Activated CD4-positive, alpha-beta T cell treated with anti-CD3 and anti-CD28 coated beads for 36 hours (primary cell): ENCODE measurements around the gene HCK. TPM values are rescaled to one million over a fixed set of nuclear protein-coding genes. Genes with fewer than 3 reads are reported as not detected.

ENCODE experiments used
- ATAC-seq: fragments of 200-7000 bp; cut with Tn5 transposase; one replicate; pipeline ENCODE4 v1.10.0; 2021; ENCODE audit warnings: mild to moderate bottlenecking, moderate library complexity
- CTCF ChIA-PET: fragments of 350-600 bp; sonication (Branson Sonifier 250); formaldehyde crosslinking; loops from one replicate; lab custom pipeline; 2021; ENCODE audit warnings: antibody characterized with exemption; lab: Charles Lee
- POLR2A ChIA-PET: fragments of 350-600 bp; sonication (Branson Sonifier 250); formaldehyde crosslinking; loops from one replicate; lab custom pipeline; 2021; ENCODE audit warnings: antibody characterized with exemption, inconsistent platforms; lab: Charles Lee
- DNase-seq: peaks from one replicate; pipeline ENCODE4 v3.0.0-alpha.2; 2020
- H3K27ac Mint-ChIP-seq: one replicate; pipeline ENCODE4 v1.8.0; 2021; ENCODE audit warnings: mixed read lengths
- H3K27me3 Mint-ChIP-seq: one replicate; pipeline ENCODE4 v1.8.0; 2021; ENCODE audit warnings: mixed read lengths
- H3K36me3 Mint-ChIP-seq: one replicate; pipeline ENCODE4 v1.8.0; 2021; ENCODE audit warnings: low read depth, mixed read lengths
- H3K4me1 Mint-ChIP-seq: one replicate; pipeline ENCODE4 v1.8.0; 2021; ENCODE audit warnings: mixed read lengths
- H3K4me3 Mint-ChIP-seq: one replicate; pipeline ENCODE4 v1.8.0; 2021; ENCODE audit warnings: mild to moderate bottlenecking, moderate library complexity, mixed read lengths
- H3K9me3 Mint-ChIP-seq: one replicate; pipeline ENCODE4 v1.8.0; 2021; ENCODE audit warnings: low read depth, mixed read lengths
- intact Hi-C, 2 experiments: fragments of 100-400 bp; cut with DNase I in 1 of 2; cut with micrococcal nuclease in 1 of 2; formaldehyde crosslinking; loops; one replicate each; pipeline versions ENCODE4 v1.14.2 to v1.15.1; 2022 to 2024; cut with DNase I, micrococcal nuclease
- total RNA-seq, 2 experiments: library from RNA; stranded (reverse); gene quantifications; one replicate each; pipeline ENCODE4 v1.2.3, GENCODE V29; 2021

Gene HCK
- total RNA-seq, 2 experiments from 2014 or later: not detected

DNA sequence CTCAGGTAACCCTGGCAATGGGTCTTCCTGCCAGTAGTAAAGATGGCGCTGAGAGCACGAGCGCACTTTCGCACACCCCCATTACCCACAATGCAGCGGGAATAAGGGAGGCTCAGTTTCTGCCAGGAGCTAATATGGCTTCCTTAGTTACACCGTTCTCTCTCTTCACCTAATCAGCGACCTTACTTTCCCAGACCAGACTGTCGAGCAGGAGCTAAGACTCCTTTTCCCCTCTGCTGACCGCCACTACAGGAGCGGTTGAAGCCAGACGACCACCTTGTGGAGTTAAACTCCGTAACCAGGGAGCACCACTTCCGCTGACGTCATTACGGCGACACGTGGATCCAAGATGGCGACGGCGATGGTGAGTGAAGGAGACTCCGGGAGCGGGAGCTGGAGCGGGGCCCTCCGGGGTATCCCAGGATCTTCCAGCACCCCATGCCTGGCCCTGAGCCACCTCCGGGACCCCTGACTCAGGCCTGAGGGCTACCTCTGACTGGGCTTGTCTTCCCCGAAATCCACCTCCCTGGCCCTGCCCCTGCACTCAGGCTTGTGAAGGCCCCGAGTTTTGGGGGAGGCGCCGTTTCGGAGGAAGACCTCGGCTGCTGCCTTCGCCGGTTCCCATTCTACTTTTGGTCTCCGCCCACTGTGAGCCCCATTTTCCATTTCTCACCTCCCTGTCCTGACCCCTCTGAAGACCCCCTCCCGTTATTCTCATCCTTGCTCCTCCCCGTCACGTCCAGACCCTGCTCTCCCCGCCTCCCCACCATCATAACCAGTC lies 57.5 kb downstream of the HCK start, which contains the start of gene TM9SF4:
TM9SF4 (plus strand) TSS at position 323 of the 781 bp plus-strand sequence; CDS start at position 350, 27 bp downstream.
- no peaks in the 10 kb centered on the region for H3K27me3 Mint-ChIP-seq
- intact Hi-C loops: loop anchor here (1.0 to 10.0 kb wide), 9 partner anchors 98 to 1885 kb away; partner anchors contain the start of genes PLAGL2 (in 2 of the 2), POFUT1 (in 2 of the 2), ASXL1 (in 1 of the 2) and KIF3B (in 1 of the 2)
- ChIA-PET CTCF (interaction anchor here (0.6 to 1.7 kb wide), 7 partner anchors 10 to 286 kb away, joined by 3 to 7 read pairs (median 4); no protein-coding TSS in a partner anchor), POLR2A (interaction anchor here (0.5 to 0.8 kb wide), 2 partner anchors 96 to 244 kb away, joined by 3 to 4 read pairs; no protein-coding TSS in a partner anchor)
- ATAC-seq: peak; percentile 88
- H3K4me3 Mint-ChIP-seq: peak within 1 kb of the TSS; percentile 97
- peak; percentile 93 for DNase-seq
- peaks cover 34% of the 10 kb centered on the region for H3K4me1 Mint-ChIP-seq
- no peaks in the 10 kb centered on the region for H3K9me3 Mint-ChIP-seq
- H3K27ac Mint-ChIP-seq: peak within 1 kb of the TSS; percentile 99
- peaks cover 9% of the 10 kb centered on the region for H3K36me3 Mint-ChIP-seq

DNA sequence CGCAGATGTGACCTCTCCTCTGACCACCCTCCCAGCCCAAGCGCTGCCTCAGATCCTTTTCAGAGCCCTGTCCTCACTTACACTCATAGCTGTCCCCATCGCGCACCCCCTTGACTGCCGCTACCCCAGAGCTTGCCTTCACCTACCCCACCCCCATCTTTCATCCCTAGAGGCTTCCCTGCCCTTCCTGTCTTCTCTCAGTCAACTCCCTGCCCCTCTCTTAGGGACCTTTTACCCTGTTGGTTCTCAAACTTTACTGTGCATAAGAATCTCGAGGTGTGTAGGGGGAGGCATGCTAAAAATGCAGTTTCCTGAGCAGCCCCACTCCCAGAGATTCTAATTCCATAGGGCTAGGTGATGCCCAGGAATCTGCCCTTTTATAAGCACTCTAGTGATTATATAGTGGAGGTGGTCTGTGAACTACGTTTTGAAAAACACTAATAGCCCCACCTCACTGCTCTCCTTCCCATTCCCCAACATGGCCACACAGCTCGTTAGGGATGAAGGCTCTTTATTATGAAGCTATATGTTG lies 58.2 kb downstream of the HCK start:
- POLR2A ChIA-PET: interaction anchor here (0.5 to 0.8 kb wide), 2 partner anchors 95 to 244 kb away, joined by 3 to 4 read pairs; no protein-coding TSS in a partner anchor
- no peaks in the 10 kb centered on the region for H3K9me3 Mint-ChIP-seq
- H3K36me3 Mint-ChIP-seq: peaks cover 12% of the 10 kb centered on the region
- peak overlapping the region; percentile 97 for H3K4me3 Mint-ChIP-seq
- intact Hi-C loops: no loop called here
- peak overlapping the region; percentile 99 for H3K27ac Mint-ChIP-seq
- CTCF ChIA-PET: interaction anchor here (0.5 to 1.7 kb wide), 6 partner anchors 9 to 227 kb away, joined by 3 to 7 read pairs (median 5); no protein-coding TSS in a partner anchor
- no peak for DNase-seq
- ATAC-seq: no peak
- H3K27me3 Mint-ChIP-seq: no peaks in the 10 kb centered on the region
- peaks cover 39% of the 10 kb centered on the region for H3K4me1 Mint-ChIP-seq

DNA sequence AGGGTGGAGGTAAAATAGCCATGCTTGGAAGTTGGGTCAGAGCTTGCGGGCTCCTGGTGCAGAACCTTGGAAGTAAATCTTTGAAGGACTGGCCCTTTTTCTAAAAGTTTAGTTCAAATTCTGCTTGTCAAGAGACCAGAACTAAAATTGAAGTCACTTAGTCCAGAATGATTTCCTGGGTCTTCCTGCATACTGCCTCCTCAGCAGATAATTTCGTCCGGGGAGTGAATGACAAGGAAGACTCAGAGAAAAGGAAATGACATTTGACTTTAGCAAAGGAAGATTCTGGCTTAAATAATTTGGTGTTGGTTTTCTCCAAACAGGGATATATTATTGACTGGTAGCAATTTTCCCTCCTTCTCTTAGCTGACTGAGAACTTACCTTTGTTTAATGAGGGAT lies 58.7 kb downstream of the HCK start:
- H3K9me3 Mint-ChIP-seq: no peaks in the 10 kb centered on the region
- peak overlapping the region; percentile 99 for H3K27ac Mint-ChIP-seq
- ChIA-PET CTCF (interaction anchor here (0.5 to 1.4 kb wide), 6 partner anchors 9 to 227 kb away, joined by 3 to 6 read pairs (median 4); no protein-coding TSS in a partner anchor), POLR2A (no interaction called here)
- no peak for DNase-seq
- peak overlapping the region; percentile 97 for H3K4me3 Mint-ChIP-seq
- ATAC-seq: no peak
- H3K27me3 Mint-ChIP-seq: no peaks in the 10 kb centered on the region
- intact Hi-C loops: no loop called here
- H3K4me1 Mint-ChIP-seq: peaks cover 42% of the 10 kb centered on the region
- H3K36me3 Mint-ChIP-seq: peaks cover 15% of the 10 kb centered on the region

DNA sequence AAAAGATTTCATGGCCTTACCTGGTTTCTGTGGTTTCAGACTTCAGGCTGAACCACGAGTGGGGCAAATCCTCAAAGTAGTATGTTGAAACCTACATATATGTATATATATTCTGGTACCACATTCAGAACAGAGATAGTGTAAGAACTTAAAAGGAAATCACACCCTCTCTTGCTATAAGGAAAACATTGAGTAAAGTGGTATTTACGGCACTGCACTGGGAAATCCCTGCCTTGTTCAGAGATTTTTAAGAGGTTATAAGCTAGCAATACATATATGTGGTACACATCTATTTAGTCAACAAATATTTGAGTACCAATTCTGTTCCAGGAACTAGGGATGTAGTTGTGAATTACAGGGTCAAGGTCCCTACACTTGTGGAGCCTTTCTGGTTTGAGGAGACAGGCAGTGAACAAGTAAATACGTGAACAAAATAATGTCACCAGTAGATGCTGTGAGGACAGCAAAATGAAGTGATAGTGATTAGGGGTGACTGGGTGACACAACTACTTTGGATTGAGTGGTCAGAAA lies 59.2 kb downstream of the HCK start:
- DNase-seq (no peak), ATAC-seq (no peak)
- peaks cover 44% of the 10 kb centered on the region for H3K4me1 Mint-ChIP-seq
- POLR2A ChIA-PET: no interaction called here
- H3K27me3 Mint-ChIP-seq: no peaks in the 10 kb centered on the region
- no peaks in the 10 kb centered on the region for H3K9me3 Mint-ChIP-seq
- intact Hi-C loops: no loop called here
- peak overlapping the region; percentile 97 for H3K4me3 Mint-ChIP-seq
- peaks cover 15% of the 10 kb centered on the region for H3K36me3 Mint-ChIP-seq
- H3K27ac Mint-ChIP-seq: peak overlapping the region; percentile 99
- CTCF ChIA-PET: interaction anchor here (0.7 to 1.2 kb wide), 3 partner anchors 13 to 226 kb away, joined by 3 to 5 read pairs (median 3); no protein-coding TSS in a partner anchor

DNA sequence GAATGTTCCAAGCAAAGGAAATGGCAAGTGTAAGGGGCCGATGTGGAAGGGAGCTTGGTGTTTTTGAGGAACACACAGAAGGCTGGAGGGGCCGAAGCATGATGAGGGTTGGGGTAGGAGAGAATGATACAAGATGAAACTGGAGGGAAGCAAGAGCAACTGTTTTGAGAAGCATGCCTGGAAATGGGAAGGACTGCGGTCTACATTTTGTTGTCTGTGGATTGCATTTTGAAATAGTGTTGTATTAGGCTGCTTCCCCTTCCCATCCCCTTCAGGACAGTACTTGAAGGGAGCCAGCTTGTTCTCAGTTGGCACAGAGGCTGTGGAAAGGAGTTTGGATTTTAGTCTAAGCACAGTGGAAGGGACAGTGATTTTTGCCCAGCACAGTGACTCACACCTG lies 59.7 kb downstream of the HCK start:
- no peak for ATAC-seq
- ChIA-PET CTCF (interaction anchor here (0.6 to 1.2 kb wide), 2 partner anchors 12 to 81 kb away, joined by 3 to 4 read pairs; no protein-coding TSS in a partner anchor), POLR2A (interaction anchor here (0.6 to 0.7 kb wide), 2 partner anchors 29 to 94 kb away, joined by 3 read pairs; no protein-coding TSS in a partner anchor)
- no peak for DNase-seq
- H3K27ac Mint-ChIP-seq: peak overlapping the region; percentile 58
- H3K4me3 Mint-ChIP-seq: peak overlapping the region; percentile 2
- intact Hi-C loops: no loop called here
- H3K27me3 Mint-ChIP-seq: no peaks in the 10 kb centered on the region
- no peaks in the 10 kb centered on the region for H3K9me3 Mint-ChIP-seq
- H3K4me1 Mint-ChIP-seq: peaks cover 49% of the 10 kb centered on the region
- H3K36me3 Mint-ChIP-seq: peaks cover 15% of the 10 kb centered on the region

DNA sequence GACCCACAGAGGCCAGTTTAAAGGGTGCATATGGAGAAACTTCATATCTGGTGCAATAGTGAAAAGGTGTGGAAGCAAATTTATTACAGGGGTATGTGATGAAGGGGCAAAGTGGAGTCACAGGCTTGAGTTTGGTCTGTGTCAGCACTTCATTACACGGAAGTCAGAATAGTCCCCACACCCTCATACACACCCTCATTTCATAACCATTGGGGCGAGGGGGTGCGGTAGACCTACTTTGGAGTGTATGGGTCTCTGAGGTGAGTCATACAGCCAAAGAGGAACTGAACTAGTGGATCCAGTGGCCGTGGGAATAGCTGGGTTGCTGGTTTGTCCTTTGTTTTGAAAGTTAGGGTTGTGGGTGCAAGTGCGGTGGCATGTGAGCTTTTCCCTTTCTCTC lies 60.8 kb downstream of the HCK start:
- Mint-ChIP-seq H3K4me3 (no peak overlapping the region), H3K4me1 (peaks cover 57% of the 10 kb centered on the region), H3K27ac (peak overlapping the region; percentile 7), H3K9me3 (no peaks in the 10 kb centered on the region), H3K27me3 (no peaks in the 10 kb centered on the region), H3K36me3 (peaks cover 15% of the 10 kb centered on the region)
- ATAC-seq (no peak), DNase-seq (peak; percentile 15)
- intact Hi-C loops: no loop called here
- ChIA-PET CTCF (interaction anchor here (0.7 kb wide), 1 partner anchor 38 kb away, joined by 3 read pairs; no protein-coding TSS in a partner anchor), POLR2A (no interaction called here)

DNA sequence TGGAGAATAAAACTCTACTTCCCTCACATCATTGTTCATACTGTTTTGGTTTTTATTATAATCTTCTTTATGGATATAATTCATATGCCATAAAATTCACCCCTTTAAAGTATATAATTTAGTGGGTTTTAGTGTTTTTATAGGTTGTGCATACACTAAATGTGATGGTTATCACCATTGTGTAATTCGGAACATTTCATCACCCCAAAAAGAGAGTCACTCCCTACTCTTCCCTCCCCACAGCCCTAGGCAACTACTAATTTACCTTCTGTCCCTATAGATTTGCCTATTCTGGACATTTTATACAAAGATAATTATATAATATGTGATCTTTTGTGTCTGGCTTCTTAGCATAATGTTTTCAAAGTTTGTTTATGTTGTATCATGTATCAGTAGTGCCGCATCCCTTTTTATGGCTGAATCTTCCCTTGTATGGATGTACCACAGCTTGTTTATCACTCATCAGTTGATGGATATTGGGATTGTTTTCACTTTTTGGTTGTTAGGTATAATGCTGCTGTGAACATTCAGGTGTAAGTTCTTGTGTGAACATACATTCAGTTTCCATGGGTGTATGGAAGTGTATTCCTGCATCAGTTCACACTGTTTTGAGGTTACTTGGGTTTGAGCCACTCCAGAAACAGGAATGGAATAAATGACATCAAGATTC lies 61.7 kb downstream of the HCK start:
- Mint-ChIP-seq H3K9me3 (no peaks in the 10 kb centered on the region), H3K4me1 (peaks cover 57% of the 10 kb centered on the region), H3K36me3 (peaks cover 15% of the 10 kb centered on the region), H3K27ac (no peak overlapping the region), H3K27me3 (no peaks in the 10 kb centered on the region), H3K4me3 (no peak overlapping the region)
- ChIA-PET CTCF (interaction anchor here (0.7 kb wide), 1 partner anchor 38 kb away, joined by 3 read pairs; no protein-coding TSS in a partner anchor), POLR2A (no interaction called here)
- DNase-seq (no peak), ATAC-seq (no peak)
- intact Hi-C loops: no loop called here

DNA sequence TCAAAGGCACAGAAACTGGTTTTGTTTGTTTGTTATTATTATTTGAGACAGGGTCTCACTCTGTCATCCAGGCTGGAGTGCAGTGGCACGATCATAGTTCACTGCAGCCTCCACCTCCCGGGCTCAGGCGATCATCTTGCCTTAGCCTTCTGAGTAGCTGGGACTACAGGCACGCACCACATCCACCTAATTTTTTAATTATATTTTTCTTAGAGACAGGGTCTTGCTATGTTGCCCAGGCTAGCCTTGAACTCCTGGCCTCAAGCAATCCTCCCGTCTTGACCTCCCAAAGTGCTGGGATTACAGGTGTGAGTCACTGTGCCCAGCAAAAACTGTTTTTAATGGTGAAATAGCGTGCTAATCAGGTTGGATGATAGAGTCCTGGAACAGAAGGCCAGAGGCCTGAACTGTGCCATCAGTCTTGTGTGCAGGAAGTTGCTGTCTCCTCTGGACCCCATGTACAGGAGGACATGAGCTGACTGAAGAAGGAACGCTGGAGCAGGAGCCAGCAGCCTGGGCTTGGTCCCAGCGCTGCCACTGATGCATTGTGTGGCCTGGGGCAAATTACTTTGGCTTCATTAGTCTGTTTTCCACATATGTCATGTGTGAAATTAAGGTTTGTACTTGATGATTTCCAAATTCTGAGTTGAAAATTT lies 62.4 kb downstream of the HCK start:
- ATAC-seq: no peak
- ChIA-PET CTCF (interaction anchor here (1.3 kb wide), 1 partner anchor 22 kb away, joined by 3 read pairs; no protein-coding TSS in a partner anchor), POLR2A (no interaction called here)
- Mint-ChIP-seq H3K27ac (no peak overlapping the region), H3K4me3 (no peak overlapping the region), H3K4me1 (peaks cover 58% of the 10 kb centered on the region), H3K27me3 (no peaks in the 10 kb centered on the region), H3K9me3 (no peaks in the 10 kb centered on the region), H3K36me3 (peaks cover 15% of the 10 kb centered on the region)
- intact Hi-C loops: no loop called here
- no peak for DNase-seq

DNA sequence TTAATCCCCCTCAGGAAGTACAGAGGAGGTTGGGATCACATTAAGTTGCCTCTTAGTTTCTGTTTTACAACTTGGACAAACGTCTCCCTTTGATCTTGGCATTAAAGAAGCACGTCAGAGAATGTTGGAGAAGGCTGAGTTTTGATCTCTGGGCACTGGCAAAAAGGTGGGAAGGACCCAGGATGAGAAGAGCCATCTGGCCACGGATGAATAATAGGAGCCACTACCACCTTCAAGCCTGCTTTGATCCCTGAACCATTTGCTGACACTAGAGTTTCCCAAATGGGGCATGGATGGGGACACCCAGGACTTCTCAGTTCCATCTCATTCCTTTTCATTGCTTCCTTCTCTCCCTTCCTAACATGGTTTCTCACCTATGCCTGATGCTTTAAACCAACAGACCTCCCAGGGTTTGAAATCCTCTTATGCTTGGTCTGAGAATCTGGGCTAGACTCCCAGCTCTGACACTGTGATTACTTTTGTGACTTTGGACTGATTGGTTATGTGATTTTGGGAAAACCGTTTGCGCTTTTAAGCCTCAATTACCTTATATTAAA lies 63.2 kb downstream of the HCK start:
- POLR2A ChIA-PET: no interaction called here
- Mint-ChIP-seq H3K36me3 (peaks cover 12% of the 10 kb centered on the region), H3K27ac (peak overlapping the region; percentile 22), H3K9me3 (no peaks in the 10 kb centered on the region), H3K27me3 (no peaks in the 10 kb centered on the region), H3K4me1 (peaks cover 57% of the 10 kb centered on the region), H3K4me3 (no peak overlapping the region)
- intact Hi-C loops: no loop called here
- CTCF ChIA-PET: interaction anchor here (1.0 to 1.3 kb wide), 2 partner anchors 12 to 22 kb away, joined by 3 read pairs; no protein-coding TSS in a partner anchor
- ATAC-seq: no peak
- DNase-seq: no peak

DNA sequence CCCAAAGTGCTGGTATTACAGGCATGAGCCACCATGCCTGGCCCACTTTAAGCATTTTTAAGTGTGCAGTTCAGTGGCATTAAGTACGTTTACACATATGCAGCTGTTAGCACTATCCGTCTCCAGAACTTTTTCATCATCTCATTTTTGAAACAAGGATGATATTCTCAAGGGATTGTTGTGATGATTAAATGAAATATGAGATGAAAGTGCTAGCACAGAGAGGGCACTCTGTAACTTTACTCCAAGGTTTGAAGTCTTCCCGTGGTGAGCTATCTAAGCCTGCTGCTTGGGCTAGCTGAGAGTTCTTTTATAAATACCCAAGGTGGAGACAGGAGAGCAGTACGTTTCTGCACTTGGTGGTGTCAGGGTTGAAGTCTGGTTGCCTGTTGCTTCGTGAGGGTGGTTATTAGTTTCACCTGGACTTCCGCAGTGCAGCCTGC lies 64.1 kb downstream of the HCK start:
- no peak overlapping the region for H3K27ac Mint-ChIP-seq
- ChIA-PET POLR2A (interaction anchor here (0.6 kb wide), 1 partner anchor 238 kb away, joined by 3 read pairs; no protein-coding TSS in a partner anchor), CTCF (interaction anchor here (1.0 to 1.1 kb wide), 2 partner anchors 13 to 23 kb away, joined by 3 read pairs; no protein-coding TSS in a partner anchor)
- intact Hi-C loops: no loop called here
- H3K4me1 Mint-ChIP-seq: peaks cover 49% of the 10 kb centered on the region
- no peaks in the 10 kb centered on the region for H3K27me3 Mint-ChIP-seq
- no peaks in the 10 kb centered on the region for H3K9me3 Mint-ChIP-seq
- ATAC-seq (no peak), DNase-seq (no peak)
- no peak overlapping the region for H3K4me3 Mint-ChIP-seq
- H3K36me3 Mint-ChIP-seq: peaks cover 12% of the 10 kb centered on the region
